DOHH2 (cell line): ENCODE results near the gene SOX9.

Experiments
- H3F3A ChIP-seq: fragments of 200-600 bp; sonication (generic), shearing (Covaris generic); 2 replicates; pipeline ENCODE4 v1.6.0; 2016; ENCODE audit warnings: antibody characterized with exemption, mild to moderate bottlenecking; ENCODE audit not compliant: control insufficient read depth, insufficient read depth
- H3K27ac ChIP-seq: fragments of 200-600 bp; sonication (generic); 2 replicates; pipeline ENCODE4 v1.5.1; 2014; ENCODE audit warnings: low read depth, mild to moderate bottlenecking, low read length, moderate library complexity
- H3K27me3 ChIP-seq: fragments of 200-600 bp; sonication (generic); 2 replicates; pipeline ENCODE4 v1.6.1; 2014; ENCODE audit warnings: mild to moderate bottlenecking, low read length, mixed read lengths; ENCODE audit not compliant: control insufficient read depth
- H3K36me3 ChIP-seq: fragments of 200-600 bp; sonication (generic); 2 replicates; pipeline ENCODE4 v1.6.1; 2014; ENCODE audit warnings: mild to moderate bottlenecking, low read length, moderate library complexity, mixed read lengths; ENCODE audit not compliant: control insufficient read depth
- H3K4me1 ChIP-seq: fragments of 200-600 bp; sonication (generic); 2 replicates; pipeline ENCODE4 v1.6.1; 2014; ENCODE audit warnings: mild to moderate bottlenecking, low read length, mixed read lengths; ENCODE audit not compliant: control insufficient read depth
- H3K4me2 ChIP-seq: fragments of 200-600 bp; sonication (generic); 2 replicates; pipeline ENCODE4 v1.6.0; 2014; ENCODE audit warnings: mild to moderate bottlenecking, low read length, moderate library complexity
- H3K4me3 ChIP-seq: fragments of 200-600 bp; sonication (generic); 2 replicates; pipeline ENCODE4 v1.5.1; 2014; ENCODE audit warnings: mild to moderate bottlenecking, low read length, mixed read lengths
- H3K79me2 ChIP-seq: fragments of 200-600 bp; sonication (generic); 2 replicates; pipeline ENCODE4 v1.6.1; 2014; ENCODE audit warnings: mild to moderate bottlenecking, low read length, mixed read lengths; ENCODE audit not compliant: control insufficient read depth
- H3K9me2 ChIP-seq: fragments of 200-600 bp; sonication (generic); replicated peaks from 2 replicates; pipeline ENCODE4 v1.6.1; 2014; ENCODE audit warnings: mild to moderate bottlenecking, low read length, mixed read lengths; ENCODE audit not compliant: control insufficient read depth
- H3K9me3 ChIP-seq: fragments of 200-600 bp; sonication (generic); 2 replicates; pipeline ENCODE4 v1.6.1; 2014; ENCODE audit warnings: antibody characterized with exemption, low read length, mixed read lengths; ENCODE audit not compliant: control insufficient read depth, insufficient read depth
- H4K20me1 ChIP-seq: fragments of 200-600 bp; sonication (generic); 2 replicates; pipeline ENCODE4 v1.6.0; 2014; ENCODE audit warnings: low read depth, mild to moderate bottlenecking, antibody characterized with exemption, low read length, moderate library complexity; ENCODE audit not compliant: control insufficient read depth, insufficient read depth
- EZH2phosphoT487 ChIP-seq: fragments of 200-600 bp; sonication (generic); IDR thresholded peaks from 2 replicates; pipeline ENCODE4 v1.6.1; 2017; ENCODE audit warnings: borderline replicate concordance, mild to moderate bottlenecking, antibody characterized with exemption, low read length, moderate library complexity, mixed read lengths
- TF ChIP-seq, protein P1 (sequence below): fragments of 200-600 bp; sonication (generic); IDR thresholded peaks from one replicate; pipeline ENCODE4 v1.5.1; 2014; ENCODE audit warnings: antibody characterized with exemption, mild to moderate bottlenecking, low read depth, low read length; ENCODE audit not compliant: poor library complexity, severe bottlenecking

SOX9 gene

DNA sequence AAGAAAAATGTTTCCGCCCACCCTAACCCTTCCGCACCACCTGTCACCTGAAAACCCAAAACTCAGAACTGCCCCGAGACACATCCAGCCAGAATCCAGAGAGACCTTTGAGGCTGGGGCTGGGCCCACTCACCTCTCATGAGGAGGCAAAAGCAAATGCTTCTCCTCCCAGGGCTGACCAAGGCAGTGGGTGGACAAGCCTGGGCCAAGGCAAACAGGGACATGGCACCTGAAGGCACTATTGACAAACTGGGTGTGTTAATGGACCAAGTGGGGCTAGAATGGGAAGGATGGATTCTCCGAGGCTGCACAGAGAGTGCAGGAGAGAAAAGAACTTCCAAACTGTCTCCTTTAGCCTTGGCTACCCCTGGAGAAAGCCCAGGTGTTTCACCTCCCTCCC, 54.4 kb downstream of the SOX9 start:
- no peaks in the 10 kb centered on the region for H3K9me3 ChIP-seq
- no peak overlapping the region for H3K4me2 ChIP-seq
- no peak overlapping the region for H3K4me3 ChIP-seq
- H4K20me1 ChIP-seq = no peaks in the 10 kb centered on the region
- TF ChIP-seq, protein P1, sequence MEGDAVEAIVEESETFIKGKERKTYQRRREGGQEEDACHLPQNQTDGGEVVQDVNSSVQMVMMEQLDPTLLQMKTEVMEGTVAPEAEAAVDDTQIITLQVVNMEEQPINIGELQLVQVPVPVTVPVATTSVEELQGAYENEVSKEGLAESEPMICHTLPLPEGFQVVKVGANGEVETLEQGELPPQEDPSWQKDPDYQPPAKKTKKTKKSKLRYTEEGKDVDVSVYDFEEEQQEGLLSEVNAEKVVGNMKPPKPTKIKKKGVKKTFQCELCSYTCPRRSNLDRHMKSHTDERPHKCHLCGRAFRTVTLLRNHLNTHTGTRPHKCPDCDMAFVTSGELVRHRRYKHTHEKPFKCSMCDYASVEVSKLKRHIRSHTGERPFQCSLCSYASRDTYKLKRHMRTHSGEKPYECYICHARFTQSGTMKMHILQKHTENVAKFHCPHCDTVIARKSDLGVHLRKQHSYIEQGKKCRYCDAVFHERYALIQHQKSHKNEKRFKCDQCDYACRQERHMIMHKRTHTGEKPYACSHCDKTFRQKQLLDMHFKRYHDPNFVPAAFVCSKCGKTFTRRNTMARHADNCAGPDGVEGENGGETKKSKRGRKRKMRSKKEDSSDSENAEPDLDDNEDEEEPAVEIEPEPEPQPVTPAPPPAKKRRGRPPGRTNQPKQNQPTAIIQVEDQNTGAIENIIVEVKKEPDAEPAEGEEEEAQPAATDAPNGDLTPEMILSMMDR = no peak
- TF ChIP-seq EZH2phosphoT487 = no peak
- no peaks in the 10 kb centered on the region for H3F3A ChIP-seq
- H3K36me3 ChIP-seq = no peaks in the 10 kb centered on the region
- H3K27ac ChIP-seq = no peak overlapping the region
- H3K9me2 ChIP-seq = no peaks in the 10 kb centered on the region
- H3K27me3 ChIP-seq = peaks cover 13% of the 10 kb centered on the region; the same call in 1 of the 2 replicates
- no peaks in the 10 kb centered on the region for H3K79me2 ChIP-seq
- H3K4me1 ChIP-seq = peaks cover 5% of the 10 kb centered on the region; the same call in 1 of the 2 replicates
